WTC11 (cell line): ENCODE data around the gene HDAC9. TPM values are rescaled to one million over a fixed set of nuclear protein-coding genes. Genes with fewer than 3 reads are reported as not detected.
A peak's percentile ranks its signal among the peaks of the same experiment; 100 is the strongest.

ENCODE experiments used
- ATAC-seq: fragments of 200-7000 bp; cut with Tn5 transposase; 2 replicates; pipeline ENCODE4 v1.10.0; 2021; ENCODE audit warnings: mild to moderate bottlenecking, moderate library complexity
- CTCF ChIA-PET: fragments of 300-600 bp; sonication (Branson Sonifier 250); formaldehyde crosslinking; loops from one replicate; lab custom pipeline; 2021; ENCODE audit warnings: antibody characterized with exemption; lab: Charles Lee
- POLR2A ChIA-PET: fragments of 350-600 bp; sonication (Branson Sonifier 250); formaldehyde crosslinking; loops from one replicate; lab custom pipeline; 2021; ENCODE audit warnings: antibody characterized with exemption; lab: Charles Lee
- DNase-seq: peaks from one replicate; pipeline ENCODE4 v3.0.0; 2021; ENCODE audit warnings: low spot score
- H3K27ac Mint-ChIP-seq: 2 replicates; pipeline ENCODE4 v1.8.0; 2021; ENCODE audit warnings: mixed read lengths
- H3K27me3 Mint-ChIP-seq: 2 replicates; pipeline ENCODE4 v1.8.0; 2021; ENCODE audit warnings: low read depth, mild to moderate bottlenecking, moderate library complexity, mixed read lengths
- H3K36me3 Mint-ChIP-seq: 2 replicates; pipeline ENCODE4 v1.8.0; 2021; ENCODE audit warnings: mixed read lengths
- H3K4me1 Mint-ChIP-seq: 2 replicates; pipeline ENCODE4 v1.8.0; 2022; ENCODE audit warnings: mixed read lengths
- H3K4me3 Mint-ChIP-seq: 2 replicates; pipeline ENCODE4 v1.8.0; 2021; ENCODE audit warnings: mild to moderate bottlenecking, moderate library complexity, mixed read lengths
- H3K9me3 Mint-ChIP-seq: 2 replicates; pipeline ENCODE4 v1.8.0; 2021; ENCODE audit warnings: mixed read lengths
- ATF3 ChIP-seq: sonication (generic); formaldehyde crosslinking; conservative IDR thresholded peaks from 2 replicates; pipeline ENCODE4 v1.8.1; 2022; ENCODE audit warnings: mild to moderate bottlenecking, missing genetic modification reagents
- ATF6 ChIP-seq: sonication (generic); formaldehyde crosslinking; IDR thresholded peaks from 2 replicates; pipeline ENCODE4 v1.8.1; 2023; ENCODE audit warnings: mild to moderate bottlenecking, missing genetic modification reagents
- CREB1 ChIP-seq: sonication (generic); formaldehyde crosslinking; IDR thresholded peaks from 2 replicates; pipeline ENCODE4 v1.8.0; 2023; ENCODE audit warnings: mild to moderate bottlenecking, missing genetic modification reagents
- CTCF ChIP-seq: fragments of 200-600 bp; IDR thresholded peaks from 2 replicates; pipeline ENCODE4 v1.8.0; 2022; ENCODE audit warnings: antibody characterized with exemption
- E2F4 ChIP-seq: sonication (generic); formaldehyde crosslinking; IDR thresholded peaks from 2 replicates; pipeline ENCODE4 v1.8.1; 2022; ENCODE audit warnings: low read depth, mild to moderate bottlenecking, moderate library complexity, missing genetic modification reagents, borderline replicate concordance
- ELF4 ChIP-seq: sonication (generic); formaldehyde crosslinking; IDR thresholded peaks from 2 replicates; pipeline ENCODE4 v1.8.1; 2022; ENCODE audit warnings: low read depth, mild to moderate bottlenecking, moderate library complexity, missing genetic modification reagents
- EMX1 ChIP-seq: fragments of 250-450 bp; sonication (Bioruptor Pico); IDR thresholded peaks from 2 replicates; pipeline ENCODE4 v1.8.0; 2021; ENCODE audit warnings: mild to moderate bottlenecking
- ESRRA ChIP-seq: sonication (generic); formaldehyde crosslinking; IDR thresholded peaks from 2 replicates; pipeline ENCODE4 v1.8.1; 2022; ENCODE audit warnings: mild to moderate bottlenecking, missing genetic modification reagents, borderline replicate concordance
- FOXP1 ChIP-seq: sonication (generic); formaldehyde crosslinking; IDR thresholded peaks from 2 replicates; pipeline ENCODE4 v1.8.0; 2022; ENCODE audit warnings: missing genetic modification reagents, mild to moderate bottlenecking, moderate library complexity, borderline replicate concordance
- IRF1 ChIP-seq: sonication (generic); formaldehyde crosslinking; IDR thresholded peaks from 2 replicates; pipeline ENCODE4 v1.8.0; 2023; ENCODE audit warnings: missing genetic modification reagents
- JUN ChIP-seq: sonication (generic); formaldehyde crosslinking; IDR thresholded peaks from 2 replicates; pipeline ENCODE4 v1.8.0; 2023; ENCODE audit warnings: mild to moderate bottlenecking, missing genetic modification reagents
- MLX ChIP-seq: sonication (generic); formaldehyde crosslinking; IDR thresholded peaks from 2 replicates; pipeline ENCODE4 v1.8.1; 2023; ENCODE audit warnings: mild to moderate bottlenecking, missing genetic modification reagents, moderate library complexity
- NFATC4 ChIP-seq: fragments of 250-450 bp; sonication (Bioruptor Pico); IDR thresholded peaks from 2 replicates; pipeline ENCODE4 v1.9.0; 2021; ENCODE audit warnings: mild to moderate bottlenecking
- NR3C1 ChIP-seq: sonication (generic); formaldehyde crosslinking; conservative IDR thresholded peaks from 2 replicates; pipeline ENCODE4 v1.8.1; 2023; ENCODE audit warnings: low read depth, mild to moderate bottlenecking, missing genetic modification reagents
- TCF7 ChIP-seq: sonication (generic); formaldehyde crosslinking; IDR thresholded peaks from 2 replicates; pipeline ENCODE4 v1.8.0; 2022; ENCODE audit warnings: mild to moderate bottlenecking, low read depth, missing genetic modification reagents, moderate library complexity
- TEAD1 ChIP-seq: sonication (generic); formaldehyde crosslinking; IDR thresholded peaks from 2 replicates; pipeline ENCODE4 v1.8.0; 2022; ENCODE audit warnings: mild to moderate bottlenecking, missing genetic modification reagents
- USF1 ChIP-seq: sonication (generic); formaldehyde crosslinking; IDR thresholded peaks from 2 replicates; pipeline ENCODE4 v1.8.0; 2022; ENCODE audit warnings: mild to moderate bottlenecking, missing genetic modification reagents
- USF2 ChIP-seq: sonication (generic); formaldehyde crosslinking; IDR thresholded peaks from 2 replicates; pipeline ENCODE4 v1.8.1; 2023; ENCODE audit warnings: mild to moderate bottlenecking, missing genetic modification reagents, moderate library complexity
- ZBTB21 ChIP-seq: sonication (generic); formaldehyde crosslinking; IDR thresholded peaks from 2 replicates; pipeline ENCODE4 v1.8.1; 2023; ENCODE audit warnings: mild to moderate bottlenecking, missing genetic modification reagents, borderline replicate concordance
- ZNF219 ChIP-seq: sonication (generic); formaldehyde crosslinking; IDR thresholded peaks from 2 replicates; pipeline ENCODE4 v1.8.0; 2023; ENCODE audit warnings: missing genetic modification reagents, mild to moderate bottlenecking, borderline replicate concordance
- ZNF263 ChIP-seq: sonication (generic); formaldehyde crosslinking; IDR thresholded peaks from 2 replicates; pipeline ENCODE4 v1.8.1; 2022; ENCODE audit warnings: low read depth, mild to moderate bottlenecking, moderate library complexity, missing genetic modification reagents
- ZNF423 ChIP-seq: fragments of 250-450 bp; sonication (Bioruptor Pico); IDR thresholded peaks from 2 replicates; pipeline ENCODE4 v2.1.2; 2022; ENCODE audit warnings: mild to moderate bottlenecking, moderate library complexity
- ZNF671 ChIP-seq: fragments of 250-450 bp; sonication (Bioruptor Pico); IDR thresholded peaks from 2 replicates; pipeline ENCODE4 v1.8.0; 2021; ENCODE audit warnings: mild to moderate bottlenecking
- total RNA-seq: library from RNA; stranded (reverse); gene quantifications from 3 replicates; pipeline ENCODE4 v1.2.3, GENCODE V29; 2021

HDAC9 gene
- total RNA-seq, 1 experiment from 2014 or later, result 18.8 TPM

GRCh38 chr7:18872344-18872743 lies 376.8 kb downstream of the HDAC9 start (continued):
- TF ChIP-seq USF1 (CRISPR knock-in tag) (no peak), ESRRA (CRISPR knock-in tag) (no peak), ATF6 (no peak), JUN (CRISPR knock-in tag) (no peak)

- CTCF ChIA-PET, result interaction anchor here (0.6 to 1.0 kb wide), 2 partner anchors 178 to 1395 kb away, joined by 3 read pairs; no protein-coding TSS in a partner anchor
- ATAC-seq, result peak; percentile 100
- H3K27me3 Mint-ChIP-seq, result no peaks in the 10 kb centered on the region
- H3K27ac Mint-ChIP-seq, result no peak overlapping the region
- peak; percentile 41 for DNase-seq
- H3K9me3 Mint-ChIP-seq, result peaks cover 11% of the 10 kb centered on the region
- H3K4me1 Mint-ChIP-seq, result no peaks in the 10 kb centered on the region
- no peak overlapping the region for H3K4me3 Mint-ChIP-seq
- POLR2A ChIA-PET, result interaction anchor here (0.7 kb wide), 1 partner anchor 212 kb away, joined by 4 read pairs; no protein-coding TSS in a partner anchor
- H3K36me3 Mint-ChIP-seq, result 0 out of 2 replicates have a peak, but pooled peaks cover 2% of the 10 kb centered on the region
- no peak for TF ChIP-seq TEAD1 (CRISPR knock-in tag)
- TF ChIP-seq CTCF, result peak; percentile 36; the same call in 1 of the 2 replicates
Measured at GRCh38 chr7:18873734-18874336, 378.3 kb downstream of the HDAC9 start.

- TF ChIP-seq CREB1 (CRISPR knock-in tag), result no peak
- no peak for TF ChIP-seq EMX1 (CRISPR knock-in tag)
- TF ChIP-seq TCF7 (CRISPR knock-in tag), result no peak
- no peak for TF ChIP-seq ZNF219 (CRISPR knock-in tag)
- no peak for TF ChIP-seq ZNF263 (CRISPR knock-in tag)
- no peak for TF ChIP-seq ZNF671 (CRISPR knock-in tag)
- no peak for TF ChIP-seq ATF3 (CRISPR knock-in tag)
- no peak for TF ChIP-seq ZBTB21 (CRISPR knock-in tag)
- no peak for TF ChIP-seq USF2 (CRISPR knock-in tag)
- no peak for TF ChIP-seq NFATC4 (CRISPR knock-in tag)
- TF ChIP-seq IRF1 (CRISPR knock-in tag), result no peak
- no peak for TF ChIP-seq E2F4 (CRISPR knock-in tag)
- no peak for TF ChIP-seq MLX (CRISPR knock-in tag)
- no peak for TF ChIP-seq JUN (CRISPR knock-in tag)
- no peak for TF ChIP-seq NR3C1 (CRISPR knock-in tag)
- TF ChIP-seq ELF4, result no peak
- no peak for TF ChIP-seq ZNF423 (CRISPR knock-in tag)
- no peak for TF ChIP-seq FOXP1 (CRISPR knock-in tag)
- TF ChIP-seq, all 79 proteins: peak for 0
Measured at GRCh38 chr7:18874880-18875279, 379.3 kb downstream of the HDAC9 start.

More at GRCh38 chr7:18874880-18875279, 379.3 kb downstream of the HDAC9 start:
- Mint-ChIP-seq H3K36me3 (0 out of 2 replicates have a peak, but pooled peaks cover 3% of the 10 kb centered on the region), H3K27ac (no peak overlapping the region), H3K4me1 (no peaks in the 10 kb centered on the region), H3K27me3 (no peaks in the 10 kb centered on the region), H3K9me3 (peaks cover 17% of the 10 kb centered on the region), H3K4me3 (no peak overlapping the region)
- ChIA-PET CTCF (no interaction called here), POLR2A (no interaction called here)
- DNase-seq, result no peak
- no peak for ATAC-seq
